ELF-1 (cell line): ENCODE measurements around the gene SPTLC1.
"Not testable (repeated sequence)": the region's sequence is repeated elsewhere in the genome, so short reads cannot be mapped to it uniquely, and the experiment has no call there.

ENCODE experiments used
- DNase-seq: peaks from one replicate; pipeline ENCODE4 v3.0.0-alpha.2; 2016; ENCODE audit warnings: low read depth, low spot score

SPTLC1 gene, protein sequence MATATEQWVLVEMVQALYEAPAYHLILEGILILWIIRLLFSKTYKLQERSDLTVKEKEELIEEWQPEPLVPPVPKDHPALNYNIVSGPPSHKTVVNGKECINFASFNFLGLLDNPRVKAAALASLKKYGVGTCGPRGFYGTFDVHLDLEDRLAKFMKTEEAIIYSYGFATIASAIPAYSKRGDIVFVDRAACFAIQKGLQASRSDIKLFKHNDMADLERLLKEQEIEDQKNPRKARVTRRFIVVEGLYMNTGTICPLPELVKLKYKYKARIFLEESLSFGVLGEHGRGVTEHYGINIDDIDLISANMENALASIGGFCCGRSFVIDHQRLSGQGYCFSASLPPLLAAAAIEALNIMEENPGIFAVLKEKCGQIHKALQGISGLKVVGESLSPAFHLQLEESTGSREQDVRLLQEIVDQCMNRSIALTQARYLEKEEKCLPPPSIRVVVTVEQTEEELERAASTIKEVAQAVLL

GRCh38 chr9:92115071-92115858 is at the start of gene SPTLC1:
SPTLC1 (minus strand) TSS chr9:92115413; CDS start chr9:92115370, 43 bp downstream.
- peak; percentile 98 for DNase-seq

GRCh38 chr9:92164975-92165374 is 49.8 kb upstream of the SPTLC1 start:
- no peak for DNase-seq

DNA sequence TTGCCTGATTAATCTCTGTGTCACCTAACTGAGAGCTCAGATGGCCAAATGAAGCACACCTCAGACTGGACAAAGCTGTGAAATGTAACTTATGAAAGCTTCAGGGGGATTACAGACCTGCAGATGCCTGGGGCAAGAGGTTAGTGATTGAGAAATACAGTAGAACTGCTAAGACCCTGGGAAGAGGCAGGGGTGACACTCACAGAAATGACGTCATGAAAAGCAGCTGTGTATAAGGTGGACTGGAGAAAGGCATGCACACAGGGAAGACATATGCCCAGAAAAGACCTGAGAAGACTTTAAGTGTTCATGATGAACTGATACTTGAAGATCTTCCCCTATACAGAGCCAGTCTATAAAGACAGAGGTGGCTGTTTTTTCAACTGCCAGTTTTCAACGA is 49.3 kb upstream of the SPTLC1 start:
- DNase-seq: no peak

- no peak for DNase-seq
Measured at GRCh38 chr9:92163276-92163675, 48.1 kb upstream of the SPTLC1 start.

DNA sequence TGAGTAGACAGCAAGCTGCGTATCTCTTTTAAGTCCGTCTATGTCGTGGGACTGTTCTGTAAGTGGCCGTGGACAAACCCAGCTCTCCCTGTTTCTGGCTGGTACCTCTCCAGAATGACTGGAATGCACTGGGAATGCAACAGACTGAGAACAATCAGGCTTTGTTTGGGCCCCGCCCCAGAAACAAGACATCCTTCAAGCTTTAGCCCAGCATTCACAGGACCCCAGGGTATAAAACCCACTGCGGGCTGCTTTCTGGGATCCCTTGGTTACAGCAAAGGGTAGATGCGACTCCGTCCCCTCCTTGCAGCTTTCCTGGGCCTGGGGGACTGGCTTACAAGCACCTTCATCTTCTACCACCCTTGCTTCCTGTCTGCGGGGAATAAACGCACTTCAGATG is 45.6 kb upstream of the SPTLC1 start:
- peak; percentile 54 for DNase-seq

DNA sequence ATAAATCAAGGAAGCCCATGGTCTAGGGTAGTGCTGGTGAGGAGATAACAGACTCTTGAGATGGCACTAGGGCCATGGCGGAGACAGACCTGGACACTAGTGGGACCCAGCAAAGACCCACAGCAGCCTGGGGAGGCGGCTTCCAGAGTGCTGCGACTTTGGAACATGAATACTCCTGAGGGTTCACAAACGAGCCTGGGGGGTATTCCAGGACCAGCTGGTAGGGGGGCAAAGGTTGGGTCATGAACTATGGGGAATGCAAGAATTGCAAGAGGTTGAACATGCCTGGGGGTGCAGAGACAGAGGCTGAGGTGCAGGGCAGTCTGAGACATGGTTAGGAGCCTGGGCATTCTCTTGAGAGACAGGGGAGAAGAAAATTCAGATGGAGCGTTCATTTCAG is 43.8 kb upstream of the SPTLC1 start:
- no peak for DNase-seq

DNA sequence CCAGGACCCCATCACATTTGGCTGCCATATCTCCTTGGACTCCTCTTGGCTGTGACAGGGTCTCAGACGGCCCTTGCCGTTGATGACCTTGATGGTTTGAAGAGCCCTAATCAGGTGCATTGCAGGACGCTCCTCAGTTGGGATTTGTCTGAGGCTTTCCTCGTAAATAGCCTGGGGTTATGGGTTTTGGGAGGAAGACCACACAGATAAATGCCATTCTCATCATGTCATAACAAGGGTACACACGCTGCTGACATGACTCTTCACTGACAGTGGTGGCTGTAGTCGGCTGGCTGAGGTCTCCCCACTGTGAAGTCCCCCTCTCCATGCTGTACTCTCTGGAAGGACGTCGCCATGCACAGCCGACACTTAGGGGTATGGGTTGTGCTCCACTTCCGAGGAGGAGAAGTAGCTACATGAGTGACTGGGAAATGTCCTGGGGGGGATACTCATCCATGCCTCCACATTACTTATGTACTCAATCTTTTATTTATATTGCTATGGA is 42.9 kb upstream of the SPTLC1 start:
- DNase-seq: no peak

GRCh38 chr9:92155736-92156135 is 40.5 kb upstream of the SPTLC1 start:
- DNase-seq: not testable (repeated sequence)

- DNase-seq: no peak
Measured at GRCh38 chr9:92155221-92155620, 40.0 kb upstream of the SPTLC1 start.

GRCh38 chr9:92153466-92154415 is 38.5 kb upstream of the SPTLC1 start:
- DNase-seq: not testable (repeated sequence)

DNA sequence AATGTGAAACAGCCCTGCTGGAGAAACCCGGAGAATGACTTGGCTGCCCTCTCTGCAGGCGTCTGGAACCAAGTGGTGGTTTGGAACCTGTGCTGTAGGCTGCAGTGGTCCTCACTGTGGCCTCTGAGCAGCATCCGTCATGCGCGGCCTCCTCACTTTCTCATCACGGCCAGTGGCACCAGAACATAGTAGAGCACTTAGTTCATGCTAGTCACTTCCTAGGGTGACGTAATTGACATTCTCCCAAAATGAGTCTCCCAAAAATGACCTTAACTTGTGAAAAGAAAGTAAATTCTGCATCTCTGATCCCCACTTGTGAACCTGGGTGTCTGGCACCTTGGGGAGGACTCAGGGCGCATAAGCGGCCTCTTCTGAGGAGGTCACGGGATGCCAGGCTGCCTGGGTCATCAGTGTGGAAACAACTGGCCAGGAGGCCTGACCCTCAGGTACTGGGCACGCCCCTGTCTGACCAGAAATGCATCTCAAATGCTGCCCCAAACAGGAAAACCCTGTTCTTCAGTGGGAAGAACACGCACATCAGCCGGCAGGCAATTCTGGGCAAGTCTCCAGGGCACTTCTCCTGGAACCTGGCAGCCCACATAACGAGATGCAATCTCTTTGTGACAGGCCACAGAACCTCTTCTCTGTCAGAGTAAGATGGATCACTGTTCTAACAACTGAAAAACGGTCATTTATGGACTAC is 36.6 kb upstream of the SPTLC1 start:
- peak; percentile 77 for DNase-seq

DNA sequence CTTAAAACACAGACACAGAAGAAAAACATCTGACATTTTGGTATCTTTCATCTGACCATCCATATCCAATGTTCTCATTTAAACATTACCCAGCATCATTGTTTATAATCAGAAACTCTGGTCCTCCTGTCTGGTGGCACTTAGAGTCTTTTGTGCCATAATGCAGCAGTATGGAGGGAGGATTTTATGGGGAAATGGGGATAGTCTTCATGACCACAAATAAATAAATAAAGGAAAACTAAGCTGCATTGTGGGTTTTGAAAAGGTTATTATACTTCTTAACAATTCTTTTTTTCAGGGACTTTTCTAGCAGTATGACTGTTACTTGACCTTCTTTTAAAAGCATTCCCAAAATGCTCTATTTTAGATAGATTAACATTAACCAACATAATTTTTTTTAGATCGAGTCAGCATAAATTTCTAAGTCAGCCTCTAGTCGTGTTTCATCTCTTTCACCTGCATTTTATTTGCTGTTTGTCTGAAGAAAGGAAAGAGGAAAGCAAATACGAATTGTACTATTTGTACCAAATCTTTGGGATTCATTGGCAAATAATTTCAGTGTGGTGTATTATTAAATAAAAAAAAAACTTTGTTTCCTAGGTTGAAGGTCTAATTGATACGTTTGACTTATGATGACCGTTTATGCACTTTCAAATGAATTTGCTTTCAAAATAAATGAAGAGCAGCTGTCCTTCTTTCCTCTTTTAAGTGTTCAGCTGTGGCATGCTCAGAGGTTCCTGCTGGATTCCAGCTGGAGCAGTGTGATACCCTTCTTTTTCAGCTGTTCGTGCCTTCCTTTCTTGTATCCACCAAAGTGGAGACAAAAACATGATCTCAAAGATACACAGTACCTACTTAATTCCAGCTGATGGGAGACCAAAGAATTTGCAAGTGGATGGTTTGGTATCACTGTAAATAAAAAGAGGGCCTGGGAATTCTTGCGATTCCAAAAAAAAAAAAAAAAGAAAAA is 35.6 kb upstream of the SPTLC1 start:
- not testable (repeated sequence) for DNase-seq

DNA sequence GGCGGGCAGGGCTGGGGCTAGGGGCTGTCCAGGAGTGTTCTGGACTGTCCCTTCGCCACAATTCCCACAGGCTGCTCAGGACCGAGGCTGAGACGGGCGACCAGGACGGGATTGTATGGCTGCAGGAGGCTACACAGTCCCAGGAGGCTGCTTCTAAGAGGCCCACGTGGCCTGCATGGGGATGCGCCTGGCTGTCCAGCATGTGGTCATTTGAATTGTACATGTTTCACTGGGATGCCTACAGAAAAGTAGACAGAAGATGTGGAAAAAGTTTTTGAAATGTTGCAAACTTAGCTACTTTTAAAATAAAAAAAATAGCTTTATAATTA is 32.6 kb upstream of the SPTLC1 start:
- no peak for DNase-seq

GRCh38 chr9:92147030-92147851 is 32.0 kb upstream of the SPTLC1 start:
- DNase-seq: peak; percentile 72

GRCh38 chr9:92146610-92147009 is 31.4 kb upstream of the SPTLC1 start:
- no peak for DNase-seq

DNA sequence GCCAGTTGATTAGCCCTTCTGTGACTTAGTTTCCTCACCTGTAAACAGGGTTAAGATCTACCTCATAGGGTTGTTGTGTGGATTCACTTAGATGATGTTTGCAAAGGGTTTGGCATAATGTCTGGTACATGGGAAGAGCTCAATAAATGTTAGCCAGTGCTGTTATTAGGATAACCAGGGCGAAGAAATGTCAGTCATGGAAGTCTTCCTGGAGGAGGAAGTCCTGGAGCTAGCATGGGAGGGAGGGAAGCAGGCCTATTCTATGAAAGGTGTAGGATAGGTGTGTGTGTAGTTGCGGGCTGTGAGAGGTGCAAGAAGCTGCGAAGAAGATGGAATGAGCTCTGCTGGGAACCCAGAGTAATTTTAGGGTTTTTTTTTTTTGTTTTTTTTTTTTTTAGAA is 30.6 kb upstream of the SPTLC1 start:
- DNase-seq: not testable (repeated sequence)

- DNase-seq: no peak
Measured at GRCh38 chr9:92142329-92142728, 27.1 kb upstream of the SPTLC1 start.
